ENCODE data around the gene RNF166.

Gene RNF166

GRCh38 chr16:88739139-88739976 lies 33.1 kb upstream of the RNF166 start:
- DNase-seq (ENCODE audit: low spot score) = no peak

- no peak for DNase-seq (ENCODE audit: low spot score)
Observed at GRCh38 chr16:88738151-88739084, 32.2 kb upstream of the RNF166 start.

DNA sequence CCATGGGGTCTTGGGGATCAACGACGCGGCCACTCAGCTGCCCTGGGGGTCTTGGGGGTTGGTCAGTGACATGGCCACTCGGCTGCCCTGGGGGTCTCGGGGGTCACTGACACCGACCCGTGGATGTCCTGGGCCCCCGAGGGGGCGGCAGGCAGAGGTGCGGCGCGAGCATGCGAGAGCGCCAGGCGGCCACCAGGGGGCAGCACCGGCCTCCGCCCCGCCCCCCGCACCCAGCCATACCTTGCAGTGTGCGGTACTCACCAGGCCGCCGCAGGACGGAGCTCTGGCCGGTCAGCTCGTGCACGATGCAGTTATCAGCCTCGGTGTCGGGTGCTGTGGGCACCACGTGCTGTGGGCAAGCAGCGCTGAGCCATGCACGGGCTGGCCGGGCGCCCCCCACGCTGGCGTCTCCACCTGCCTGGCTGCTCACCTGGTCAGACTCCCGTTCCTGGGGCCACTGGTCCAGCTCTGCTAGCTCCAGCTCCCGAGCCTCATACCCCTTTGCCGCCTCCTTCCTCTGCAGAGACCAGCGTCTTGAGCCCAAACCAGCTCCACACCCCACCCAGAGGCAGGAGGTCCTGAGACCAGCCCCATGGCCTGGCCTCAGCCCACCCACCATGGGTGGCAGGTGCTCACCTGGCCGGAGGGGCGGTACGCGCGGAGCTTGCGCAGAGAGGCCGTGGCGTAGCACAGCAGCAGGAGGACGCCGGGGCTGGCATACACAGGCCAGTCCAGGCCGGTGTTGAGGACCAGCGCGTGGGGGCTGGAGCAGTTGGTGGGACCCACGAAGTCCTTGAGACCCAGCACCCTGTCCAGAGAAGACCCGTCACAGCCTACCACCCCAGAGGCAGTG lies 31.3 kb upstream of the RNF166 start:
- DNase-seq (ENCODE audit: low spot score) = no peak

DNA sequence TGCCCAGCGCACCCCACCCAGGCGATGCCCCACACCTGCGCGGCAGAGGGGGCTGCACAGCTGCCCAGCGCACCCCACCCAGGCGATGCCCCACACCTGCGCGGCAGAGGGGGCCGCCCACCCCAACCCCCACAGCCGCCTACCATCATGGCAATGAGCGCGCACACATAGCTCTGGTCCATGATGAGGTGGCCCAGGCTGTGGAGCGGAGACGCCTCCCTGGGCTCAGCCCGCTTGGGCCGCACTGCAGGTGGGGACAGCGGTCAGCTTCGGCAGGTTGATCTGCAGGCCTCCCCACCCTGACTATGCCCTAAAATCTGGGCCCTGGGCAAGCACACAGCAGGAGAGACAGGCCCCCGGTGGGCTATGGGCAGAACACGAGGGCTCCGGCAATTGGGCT lies 30.3 kb upstream of the RNF166 start:
- DNase-seq (ENCODE audit: low spot score) = no peak

DNA sequence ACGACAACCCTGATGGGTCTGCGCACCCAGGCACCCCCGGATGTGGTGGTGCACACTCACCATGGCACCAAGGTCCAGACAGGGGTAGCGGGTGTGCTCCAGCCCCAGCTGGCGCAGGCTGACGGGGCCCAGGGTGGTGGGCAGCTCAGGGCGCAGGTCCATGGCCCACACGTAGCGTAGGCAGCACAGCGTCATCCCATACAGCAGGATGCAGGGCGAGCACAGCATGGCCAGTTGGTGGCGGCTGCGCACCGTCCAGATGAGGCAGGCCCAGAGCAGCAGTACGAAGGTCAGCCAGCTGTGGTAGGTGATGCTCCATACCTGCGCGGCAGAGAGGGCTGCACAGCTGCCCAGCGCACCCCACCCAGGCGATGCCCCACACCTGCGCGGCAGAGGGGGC lies 29.9 kb upstream of the RNF166 start:
- DNase-seq (ENCODE audit: low spot score) = no peak

DNA sequence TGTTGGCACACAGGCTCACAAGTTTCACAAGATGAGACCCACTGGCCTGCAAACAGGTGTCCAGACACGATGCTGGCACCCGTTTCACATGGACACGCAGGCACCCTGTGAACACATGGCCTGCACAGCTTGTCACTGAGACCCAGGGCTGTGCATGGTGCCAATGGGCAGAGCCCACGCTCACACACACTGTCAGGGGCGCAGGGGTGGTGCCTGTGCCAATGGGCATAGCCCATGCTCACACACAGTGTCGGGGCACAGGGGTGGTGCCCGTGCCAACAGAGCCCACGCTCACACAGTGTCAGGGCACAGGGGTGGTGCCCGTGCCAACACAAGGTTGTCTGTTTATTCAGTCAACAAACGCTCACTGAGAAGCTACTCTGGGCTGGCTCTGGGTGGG lies 29.4 kb upstream of the RNF166 start:
- no peak for DNase-seq (ENCODE audit: low spot score)

DNA sequence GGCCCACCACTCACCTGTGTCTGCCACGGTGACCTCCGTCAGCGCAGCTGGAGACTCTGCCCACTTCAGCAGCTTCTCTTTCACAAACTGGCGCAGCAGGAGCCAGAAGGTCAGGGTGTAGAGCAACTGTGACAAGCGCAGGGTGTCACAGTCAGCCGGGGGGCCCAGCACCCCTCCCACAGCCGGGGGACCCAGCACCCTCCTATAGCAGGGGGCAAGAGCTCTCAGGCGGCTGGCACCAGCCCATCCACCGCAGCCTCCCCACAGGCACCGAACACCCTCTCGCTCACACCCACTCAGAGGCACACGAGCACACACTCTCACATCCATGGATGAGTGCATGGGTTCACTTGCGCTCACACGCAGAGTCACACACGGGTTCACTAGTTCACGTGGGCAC lies 28.9 kb upstream of the RNF166 start:
- no peak for DNase-seq (ENCODE audit: low spot score)

- no peak for DNase-seq (ENCODE audit: low spot score)
Observed at GRCh38 chr16:88734361-88734728, 28.1 kb upstream of the RNF166 start.

GRCh38 chr16:88733630-88734360 lies 27.6 kb upstream of the RNF166 start:
- no peak for DNase-seq (ENCODE audit: low spot score)

DNA sequence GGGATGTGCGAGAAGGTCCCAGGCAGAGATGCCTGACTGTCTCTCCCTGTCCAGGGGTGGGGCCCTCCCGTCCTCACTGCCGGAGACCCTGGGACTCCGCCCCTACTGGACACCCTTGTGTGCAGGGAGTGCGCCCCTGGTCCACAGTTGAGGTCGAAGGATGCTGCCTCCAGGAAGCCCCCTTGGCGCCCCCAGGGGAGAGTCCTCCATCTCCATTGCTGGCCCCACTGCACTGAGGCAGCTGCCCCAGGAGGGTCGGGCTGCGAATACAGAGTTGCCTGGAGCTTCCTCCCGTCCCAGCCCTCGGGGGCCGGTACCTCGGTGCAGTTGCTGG lies 26.7 kb upstream of the RNF166 start:
- no peak for DNase-seq (ENCODE audit: low spot score)

DNA sequence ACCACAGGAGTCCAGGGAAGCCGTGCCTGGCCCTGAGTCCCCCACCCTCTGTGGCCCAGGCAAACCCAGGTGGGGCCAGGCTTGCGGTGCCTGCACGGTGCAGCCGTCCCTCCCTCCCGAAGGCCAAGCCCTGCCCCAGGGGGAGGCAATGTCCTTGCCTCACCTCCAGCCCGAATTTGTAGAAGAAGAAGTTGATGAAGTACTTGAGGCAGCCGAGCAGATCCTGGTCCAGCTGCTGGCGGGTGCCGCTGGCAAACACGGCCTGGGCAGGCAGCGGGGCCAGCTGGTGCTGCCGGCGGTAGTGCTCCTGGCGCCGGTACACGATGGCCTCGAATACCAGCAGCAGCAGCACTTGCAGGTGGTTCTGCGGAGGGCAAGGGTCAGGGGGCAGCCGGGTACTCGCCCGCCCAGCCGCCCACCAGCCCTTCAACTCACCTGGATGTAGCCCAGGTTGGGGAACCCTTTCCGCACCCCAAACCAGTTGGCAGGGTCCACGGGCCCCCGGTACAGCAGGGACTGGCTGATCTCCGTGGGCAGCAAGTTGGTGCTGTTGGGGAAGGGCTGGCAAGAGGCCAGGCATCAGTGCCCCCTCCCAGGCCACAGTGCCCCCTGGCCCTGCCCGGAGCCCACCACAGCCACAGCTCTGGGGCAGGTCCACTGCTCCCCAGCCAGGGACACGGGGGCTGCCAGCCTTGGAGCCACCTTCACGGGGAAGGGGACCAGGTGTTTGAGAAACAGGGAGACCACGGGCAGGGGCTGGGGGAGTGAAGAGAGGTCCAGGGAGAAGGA lies 26.2 kb upstream of the RNF166 start:
- DNase-seq (ENCODE audit: low spot score) = no peak

GRCh38 chr16:88731699-88732098 lies 25.5 kb upstream of the RNF166 start:
- DNase-seq (ENCODE audit: low spot score) = no peak

- no peak for DNase-seq (ENCODE audit: low spot score)
Observed at GRCh38 chr16:88730632-88731607, 24.7 kb upstream of the RNF166 start.

- no peak for DNase-seq (ENCODE audit: low spot score)
Observed at GRCh38 chr16:88727871-88728270, 21.7 kb upstream of the RNF166 start.

GRCh38 chr16:88726981-88727380 lies 20.8 kb upstream of the RNF166 start:
- no peak for DNase-seq (ENCODE audit: low spot score)

- no peak for DNase-seq (ENCODE audit: low spot score)
Observed at GRCh38 chr16:88726408-88726749, 20.2 kb upstream of the RNF166 start.

- no peak for DNase-seq (ENCODE audit: low spot score)
Observed at GRCh38 chr16:88725609-88726407, 19.6 kb upstream of the RNF166 start.

DNA sequence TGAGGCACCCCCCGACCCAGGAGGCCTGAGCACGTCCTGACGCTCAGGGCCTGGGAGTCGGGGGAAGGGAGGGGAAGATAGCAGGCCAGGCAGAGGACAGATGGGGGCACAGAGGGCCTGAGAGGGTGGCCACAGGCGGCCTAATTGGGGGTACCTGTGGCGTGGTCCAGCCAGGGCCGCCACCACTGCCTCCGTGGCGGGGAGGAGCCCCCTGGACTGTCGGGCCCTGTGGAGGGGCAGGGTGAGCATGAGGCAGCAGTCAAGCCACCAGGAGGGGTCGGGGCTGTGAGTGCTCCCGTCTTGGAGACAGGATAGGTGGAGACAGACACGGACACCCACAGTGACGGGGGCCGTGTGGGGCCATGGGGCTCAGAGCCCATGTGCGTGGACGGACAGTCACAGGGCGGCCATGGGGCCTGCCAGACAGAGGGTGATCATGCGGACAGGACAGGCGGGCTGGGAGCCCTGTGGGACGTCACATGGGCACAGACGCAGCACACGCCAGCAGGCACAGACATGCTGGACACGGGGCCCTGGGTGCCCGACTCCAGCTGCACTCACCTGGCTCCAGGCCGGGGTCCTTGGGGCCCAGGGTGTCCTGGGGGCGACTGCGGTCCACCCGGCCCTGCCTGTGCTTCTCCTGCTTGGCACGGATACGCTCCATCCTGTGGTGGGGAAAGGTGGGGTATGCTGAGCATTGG lies 18.8 kb upstream of the RNF166 start:
- DNase-seq (ENCODE audit: low spot score) = no peak
